HL-60/S4 treated with retinoic acid at 250 ng/mL for 4 days and 3 days (cell line): ENCODE results near the gene ATG7.
"Not testable (repeated sequence)": the region's sequence is repeated elsewhere in the genome, so short reads cannot be mapped to it uniquely, and the experiment has no call there.

ENCODE experiments used
- in situ Hi-C: fragments of 300-500 bp; cut with MboI; formaldehyde crosslinking; loops from 2 replicates; pipeline ENCODE4 v1.7.0; 2022; ENCODE audit warnings: low sequenced_read_pairs

Gene ATG7

DNA sequence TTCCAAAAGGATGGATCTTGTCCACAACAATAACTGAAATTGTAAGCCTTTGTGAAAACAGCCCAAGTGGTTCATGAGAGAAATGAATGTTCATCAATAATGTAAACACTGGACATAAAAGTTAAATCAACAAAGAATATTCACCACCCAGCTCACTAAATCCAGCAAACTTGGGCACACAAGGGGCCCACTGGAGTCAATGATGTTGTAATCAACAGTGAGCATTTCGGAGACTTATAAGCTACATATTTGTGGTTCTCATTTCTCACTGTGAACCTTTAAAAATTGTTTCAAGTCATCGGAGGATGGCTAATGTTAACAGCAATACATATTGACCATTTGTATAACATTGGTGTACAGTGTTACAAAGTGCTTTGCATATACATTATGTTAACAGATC lies 308.4 kb downstream of the ATG7 start:
- in situ Hi-C loops = no loop called here

GRCh38 chr3:11581237-11582190 lies 309.3 kb downstream of the ATG7 start:
- in situ Hi-C loops = no loop called here

DNA sequence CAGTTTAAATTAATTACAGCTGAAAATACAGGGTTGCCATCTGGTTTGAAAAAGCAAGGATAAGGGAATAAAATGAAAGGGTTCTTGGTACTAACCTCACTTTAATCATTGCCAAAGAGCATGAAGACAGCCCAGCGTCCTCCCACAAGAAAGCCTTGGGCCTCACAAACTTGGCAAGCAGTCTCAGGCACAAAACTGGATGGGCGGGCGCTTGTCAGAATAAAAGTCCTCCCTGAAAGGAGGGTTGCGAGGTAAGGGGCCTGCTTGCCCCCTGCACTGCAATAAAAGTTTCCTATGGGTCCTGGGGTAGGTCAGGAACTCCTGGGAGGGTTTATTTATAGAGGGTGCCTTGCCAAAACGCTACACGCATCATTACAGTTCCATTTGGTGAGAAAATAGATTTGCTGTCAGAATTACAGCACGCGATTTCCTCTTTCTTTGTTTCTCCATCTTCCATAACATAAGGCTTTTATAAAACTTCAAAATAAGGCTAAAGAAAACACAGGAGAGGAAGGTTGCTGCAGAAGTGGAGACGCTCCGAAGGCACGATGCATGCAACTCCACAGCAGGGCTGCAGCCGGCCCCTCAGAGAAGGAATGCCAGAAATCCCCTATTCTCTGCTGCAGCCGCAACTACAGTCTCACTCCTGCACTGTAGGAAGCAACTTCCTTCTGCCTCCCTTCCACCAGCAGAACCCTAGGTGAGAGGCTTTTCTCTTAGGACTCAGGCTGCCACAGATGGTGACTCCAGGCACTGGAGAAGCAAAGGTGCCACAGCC lies 310.2 kb downstream of the ATG7 start:
- in situ Hi-C loops = no loop called here

- in situ Hi-C loops = no loop called here
Measured at GRCh38 chr3:11583235-11583634, 311.0 kb downstream of the ATG7 start.

DNA sequence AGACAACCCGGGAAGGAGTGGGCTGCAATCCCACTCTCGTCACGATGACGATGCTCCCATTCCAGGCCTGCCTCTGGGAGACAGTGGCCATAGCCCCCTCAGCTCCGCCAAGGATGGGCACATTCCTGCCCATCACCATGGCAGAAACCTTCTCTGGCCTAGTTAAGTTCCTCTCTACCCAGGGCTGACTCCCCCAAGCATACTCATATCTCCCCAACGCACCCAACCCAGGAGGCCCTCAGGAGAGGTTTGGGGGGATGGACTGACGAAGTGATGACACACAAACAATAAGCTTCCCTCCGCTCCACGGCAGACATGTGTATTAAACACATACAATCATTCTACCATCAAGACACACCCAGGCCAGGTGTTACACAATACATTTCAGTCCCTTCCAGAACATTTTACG lies 311.4 kb downstream of the ATG7 start:
- in situ Hi-C loops = no loop called here

DNA sequence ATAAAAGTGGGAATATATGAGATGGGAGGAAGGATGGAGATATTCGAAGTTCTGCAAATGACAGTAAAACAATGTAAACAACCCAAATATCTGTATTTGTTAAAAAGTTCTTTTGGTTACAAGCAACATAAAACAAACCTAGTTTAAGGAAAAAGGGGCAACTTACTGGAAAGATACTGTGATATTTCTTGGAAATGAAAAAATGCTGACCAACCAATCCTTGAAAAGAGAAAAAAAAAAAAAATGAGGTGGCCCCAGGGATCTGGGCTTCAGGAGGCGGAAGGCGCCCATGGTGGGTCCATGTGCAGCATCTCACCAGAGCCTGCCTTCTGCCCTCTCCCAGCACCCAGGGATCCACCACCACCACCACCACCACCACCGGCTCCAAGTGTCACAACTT lies 312.4 kb downstream of the ATG7 start:
- in situ Hi-C loops = no loop called here

DNA sequence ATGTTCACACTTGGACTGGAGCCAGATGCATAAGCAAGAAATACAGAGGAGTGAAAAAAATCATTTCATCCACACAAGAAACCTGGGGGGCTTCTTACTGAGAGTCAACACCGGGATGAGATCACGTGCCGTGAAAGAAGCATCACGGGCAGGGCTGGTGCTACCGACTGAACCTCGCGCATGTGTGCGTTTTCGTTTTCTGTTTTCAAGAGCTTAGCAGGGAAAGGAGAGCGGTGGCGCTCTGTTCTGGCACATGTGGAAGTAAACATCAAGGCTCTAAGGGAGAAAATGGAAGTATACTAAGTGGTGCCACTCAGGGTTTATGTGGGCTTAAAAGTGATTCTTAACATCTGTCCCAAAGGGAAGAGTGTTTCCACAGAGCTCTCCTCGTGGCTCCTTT lies 315.6 kb downstream of the ATG7 start:
- in situ Hi-C loops = no loop called here

GRCh38 chr3:11588338-11588737 lies 316.1 kb downstream of the ATG7 start:
- in situ Hi-C loops = no loop called here

DNA sequence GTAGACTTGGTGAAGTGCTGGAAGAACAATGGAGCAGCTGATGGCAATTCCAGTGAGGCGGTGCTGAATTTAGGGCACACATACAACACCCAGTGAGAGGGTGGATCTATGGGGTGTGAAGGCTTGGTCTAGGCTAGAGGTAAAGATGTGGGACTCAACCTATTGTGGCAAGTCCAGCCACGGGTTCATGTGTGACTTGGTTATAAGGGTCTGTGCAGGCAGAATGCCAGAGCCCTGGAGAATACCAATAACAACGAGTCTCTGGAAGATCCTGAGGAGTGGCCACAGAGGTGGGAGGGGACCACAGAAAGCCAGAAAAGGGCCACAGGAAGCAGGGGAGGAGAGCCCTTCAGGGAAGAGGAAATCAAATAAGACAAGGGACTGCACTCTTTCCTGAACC lies 316.6 kb downstream of the ATG7 start:
- in situ Hi-C loops = no loop called here

- in situ Hi-C loops = no loop called here
Measured at GRCh38 chr3:11589706-11590105, 317.5 kb downstream of the ATG7 start.

DNA sequence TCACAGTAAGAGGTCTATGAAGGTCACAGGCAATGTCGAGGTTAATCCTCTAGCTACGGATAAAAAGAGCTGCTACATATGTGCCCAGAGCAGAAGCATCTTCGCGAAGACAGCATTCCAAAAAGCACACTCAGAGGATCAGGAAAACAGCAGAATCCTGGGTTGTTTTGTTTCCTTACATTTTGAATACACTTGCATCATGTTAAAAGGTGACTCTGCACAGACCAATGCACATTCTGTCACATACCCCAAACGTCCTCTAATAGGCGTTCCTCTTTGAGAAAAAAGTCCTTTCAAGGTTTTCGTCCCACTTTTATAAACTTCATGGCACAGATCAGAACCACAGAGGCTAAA lies 318.8 kb downstream of the ATG7 start:
- in situ Hi-C loops = no loop called here

DNA sequence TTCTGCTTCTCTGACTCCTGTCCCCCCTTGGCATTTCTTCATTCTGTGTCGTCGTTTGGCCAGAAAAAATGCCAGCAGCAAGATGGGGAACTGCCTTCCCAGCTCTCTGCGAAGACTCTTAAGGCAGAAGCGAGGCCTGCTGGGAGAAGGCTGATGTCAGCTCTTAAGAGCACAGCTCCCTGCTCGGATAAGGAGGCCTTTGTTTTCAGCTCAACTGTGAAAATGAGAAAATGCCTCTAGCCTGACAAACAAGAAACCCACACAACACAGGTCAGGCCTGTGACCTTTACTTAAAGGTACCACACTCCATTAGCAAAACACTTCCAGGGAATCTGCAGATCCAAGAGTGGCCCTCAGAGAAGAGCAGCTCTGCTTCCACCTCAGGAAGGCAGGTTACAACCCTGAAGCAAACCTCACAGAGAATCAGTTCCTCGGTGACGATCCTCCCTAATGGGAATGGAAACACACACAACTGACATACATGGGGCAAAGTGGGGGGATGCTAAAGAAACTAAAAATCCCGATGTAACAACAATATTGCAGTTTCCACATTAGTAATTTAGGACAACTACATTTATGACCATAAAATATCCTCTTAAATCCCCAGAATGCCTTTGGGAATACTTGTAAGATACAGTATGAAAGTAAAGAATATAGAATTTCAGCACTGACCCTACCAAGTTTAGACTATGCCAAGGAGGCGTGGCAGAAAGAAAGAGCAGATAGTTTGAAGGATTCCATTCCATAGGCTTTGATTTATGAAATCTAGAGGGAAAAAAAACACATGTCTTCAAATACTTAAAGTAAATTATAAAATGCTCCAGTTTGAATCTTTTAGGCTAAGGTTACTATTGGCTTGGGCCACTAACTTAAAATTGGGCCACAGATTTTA lies 319.4 kb downstream of the ATG7 start:
- in situ Hi-C loops = no loop called here

- in situ Hi-C loops = no loop called here
Measured at GRCh38 chr3:11592445-11593298, 320.5 kb downstream of the ATG7 start.

DNA sequence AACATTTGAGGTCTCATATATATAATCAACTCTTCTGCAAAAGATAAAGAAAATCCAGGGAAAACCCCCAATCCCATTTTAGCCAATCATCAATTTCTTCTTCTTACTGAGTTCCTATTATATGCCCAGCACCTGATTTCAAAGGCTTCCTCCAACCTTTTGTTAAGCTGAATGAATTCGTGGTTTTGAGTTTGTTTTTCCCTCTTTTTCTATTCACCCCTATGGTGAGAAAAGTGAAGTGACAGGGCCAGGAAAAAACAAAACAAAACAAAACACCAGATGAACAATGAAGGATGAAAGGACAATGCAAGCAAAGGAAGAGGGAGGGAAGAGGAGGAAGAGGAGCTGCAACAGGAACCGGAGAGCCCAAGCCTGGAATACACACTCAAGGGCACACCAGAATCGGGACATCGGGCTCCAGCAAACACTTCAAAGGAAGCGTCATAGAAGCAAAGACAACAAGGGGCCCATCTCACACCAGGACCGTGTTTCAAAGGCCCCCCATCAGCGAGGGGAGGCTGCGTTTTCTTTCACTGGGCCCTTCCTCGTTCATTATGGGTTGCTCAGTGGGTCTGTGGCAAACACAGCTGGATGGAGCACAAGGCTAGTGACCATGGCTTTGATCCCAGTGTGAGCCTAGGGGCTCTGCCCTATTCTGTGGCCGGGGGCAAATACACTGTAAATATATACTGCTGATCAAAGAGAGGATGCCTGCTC lies 321.3 kb downstream of the ATG7 start:
- in situ Hi-C loops = no loop called here

- in situ Hi-C loops = not testable (repeated sequence)
Measured at GRCh38 chr3:11595024-11595423, 322.8 kb downstream of the ATG7 start.

DNA sequence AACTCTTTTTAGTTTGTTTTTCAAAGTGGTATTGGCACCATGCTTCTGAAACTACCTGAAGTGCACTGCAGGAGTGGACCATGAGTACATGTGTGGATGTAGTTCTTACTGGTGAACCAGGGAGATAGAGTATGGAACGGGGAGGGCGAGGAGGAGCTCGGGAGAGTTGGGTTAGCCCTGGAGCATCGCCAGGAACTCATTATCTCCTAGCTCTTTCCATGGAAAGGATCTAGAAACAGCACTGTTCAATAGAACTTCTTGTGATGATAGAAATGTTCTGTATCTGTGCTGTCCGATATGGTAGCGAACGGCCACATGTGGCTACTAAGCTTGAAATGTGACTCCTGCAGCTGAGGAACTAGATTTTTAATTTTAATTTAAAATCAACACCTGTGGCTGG lies 324.2 kb downstream of the ATG7 start:
- in situ Hi-C loops = no loop called here

DNA sequence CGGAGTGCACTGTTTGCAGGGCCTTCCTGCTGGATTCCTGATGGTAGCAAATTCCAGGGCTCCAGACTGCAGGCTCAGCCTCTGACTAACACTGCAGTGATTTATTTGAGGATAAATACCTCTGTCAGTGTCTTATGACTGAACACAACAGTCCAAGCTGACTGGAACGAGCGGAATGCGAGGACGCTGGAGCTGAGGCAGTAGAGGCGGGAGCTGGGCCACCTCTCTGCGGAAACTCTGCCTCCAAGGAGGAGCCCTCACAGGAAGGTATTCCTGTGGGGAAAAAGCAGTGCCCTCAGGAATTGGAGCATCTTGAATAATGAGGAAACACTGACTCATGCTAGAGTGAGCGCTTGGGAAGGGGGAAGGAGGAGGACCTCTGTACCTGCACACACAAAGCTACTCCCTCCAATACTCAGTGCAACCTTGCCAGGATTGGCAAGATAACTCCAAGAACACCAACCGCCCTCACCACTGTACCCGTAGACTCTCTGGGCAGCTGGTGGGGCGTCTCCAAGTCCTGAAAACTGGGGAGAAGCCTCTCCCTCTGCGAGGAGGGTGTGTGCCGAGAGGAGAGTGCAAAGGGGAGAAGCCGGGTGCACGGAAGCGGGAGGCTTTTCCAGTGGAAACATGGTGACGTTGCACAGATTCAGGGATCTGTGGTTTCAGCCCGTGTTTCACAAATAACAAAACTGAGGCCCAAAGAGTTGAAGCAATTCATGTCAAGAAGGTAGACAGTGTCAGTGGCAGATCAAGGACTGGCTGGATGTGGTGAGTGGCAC lies 328.5 kb downstream of the ATG7 start:
- in situ Hi-C loops = no loop called here

DNA sequence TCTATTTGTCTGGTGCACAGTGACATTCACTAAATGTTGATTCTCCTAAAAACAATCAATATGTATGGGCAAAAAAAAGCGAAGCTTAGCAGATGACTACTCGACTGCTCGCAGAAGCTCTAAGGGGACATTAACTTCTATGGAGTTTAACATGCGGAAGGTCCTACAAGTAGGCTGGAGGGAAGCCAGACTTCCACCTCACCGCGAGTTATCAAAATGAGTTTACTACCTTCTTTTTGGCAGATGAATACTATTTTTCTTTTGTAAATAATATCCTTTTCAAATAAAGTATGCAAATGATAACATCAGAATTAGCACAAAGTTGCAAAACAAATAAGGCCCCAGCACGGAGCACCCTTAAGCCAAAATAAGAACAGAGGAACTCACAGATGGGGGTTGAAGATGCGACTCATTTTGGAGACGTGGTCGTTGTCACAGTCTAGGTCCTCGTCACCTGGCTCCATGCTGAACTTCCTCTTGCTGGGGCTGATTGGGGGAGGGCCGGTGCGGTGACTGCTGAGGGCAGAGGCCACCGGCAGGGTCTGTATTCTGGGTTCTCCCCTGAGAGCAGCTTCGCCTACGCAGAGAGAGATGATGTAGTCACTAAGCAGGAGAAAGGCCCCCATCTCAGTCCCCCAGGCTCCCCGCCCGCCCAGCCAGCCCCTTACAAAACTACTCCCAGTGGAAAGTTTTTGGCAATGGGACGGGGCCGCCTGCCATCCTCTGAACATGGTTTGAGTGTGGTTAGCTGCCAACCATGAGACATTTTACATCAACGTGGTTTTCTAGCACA lies 329.4 kb downstream of the ATG7 start:
- in situ Hi-C loops = no loop called here
